Keratinocyte (primary cell): Measurements from ENCODE around the gene CBX8. TPM values are rescaled to one million over a fixed set of nuclear protein-coding genes. Genes with fewer than 3 reads are reported as not detected.

Experiments
- DNase-seq: peaks from one replicate; pipeline ENCODE4 v3.0.0-alpha.2; 2011; ENCODE audit warnings: low read depth, missing footprints, low spot score
- FAIRE-seq: peaks from 2 replicates; lab custom pipeline; 2011; peaks lifted over from hg19 to GRCh38; lab: Jason Lieb, UNC
- H2AFZ ChIP-seq: 2 replicates; pipeline ENCODE4 v1.6.0; 2012; ENCODE audit warnings: low read length, control low read depth, inconsistent platforms; ENCODE audit not compliant: control insufficient read depth
- H3K27ac ChIP-seq: 2 replicates; pipeline ENCODE4 v1.5.1; 2011; ENCODE audit warnings: low read length; ENCODE audit not compliant: control insufficient read depth, insufficient read depth
- H3K27me3 ChIP-seq: 3 replicates; pipeline ENCODE4 v1.6.0; 2011; ENCODE audit warnings: low read length; ENCODE audit not compliant: control insufficient read depth, insufficient read depth; ENCODE audit errors: extremely low read depth
- H3K36me3 ChIP-seq, 2 experiments: 2 replicates in 1 of 2; 3 replicates in 1 of 2; pipeline ENCODE4 v1.5.1; 2011; ENCODE audit warnings: low read length in 2 of 2, mild to moderate bottlenecking in 1 of 2; ENCODE audit not compliant: control insufficient read depth in 2 of 2, insufficient read depth in 2 of 2; ENCODE audit errors: extremely low read depth in 1 of 2
- H3K4me1 ChIP-seq: 3 replicates; pipeline ENCODE4 v1.5.1; 2011; ENCODE audit warnings: low read length; ENCODE audit not compliant: control insufficient read depth, insufficient read depth; ENCODE audit errors: extremely low read depth
- H3K4me2 ChIP-seq: 3 replicates; pipeline ENCODE4 v1.6.0; 2011; ENCODE audit warnings: low read depth, low read length; ENCODE audit not compliant: control insufficient read depth, insufficient read depth; ENCODE audit errors: extremely low read depth
- H3K4me3 ChIP-seq, 3 experiments: fragments of 200-600 bp in 1 of 3; sonication (generic) in 1 of 3; 2 replicates in 2 of 3; 3 replicates in 1 of 3; pipeline ENCODE4 v1.5.1; 2011 to 2016; ENCODE audit warnings: low read length in 3 of 3, mild to moderate bottlenecking in 3 of 3, control low read depth in 2 of 3, inconsistent platforms in 1 of 3, low read depth in 1 of 3, mixed read lengths in 1 of 3, mixed run types in 1 of 3, moderate library complexity in 1 of 3; ENCODE audit not compliant: control insufficient read depth in 2 of 3, insufficient read depth in 2 of 3; ENCODE audit errors: extremely low read depth in 1 of 3
- H3K79me2 ChIP-seq: 2 replicates; pipeline ENCODE4 v1.6.0; 2012; ENCODE audit warnings: low read length; ENCODE audit not compliant: control insufficient read depth, insufficient read depth
- H3K9ac ChIP-seq: 3 replicates; pipeline ENCODE4 v1.6.0; 2011; ENCODE audit warnings: low read length; ENCODE audit not compliant: control insufficient read depth, insufficient read depth; ENCODE audit errors: extremely low read depth
- H3K9me1 ChIP-seq: 3 replicates; pipeline ENCODE4 v1.6.0; 2011; ENCODE audit warnings: low read length; ENCODE audit not compliant: control insufficient read depth, insufficient read depth; ENCODE audit errors: extremely low read depth
- H3K9me3 ChIP-seq: 2 replicates; pipeline ENCODE4 v1.5.1; 2012; ENCODE audit warnings: low read depth, low read length; ENCODE audit not compliant: control insufficient read depth
- H4K20me1 ChIP-seq: 3 replicates; pipeline ENCODE4 v1.6.0; 2011; ENCODE audit warnings: low read length; ENCODE audit not compliant: control insufficient read depth, insufficient read depth; ENCODE audit errors: extremely low read depth
- EZH2 ChIP-seq: IDR thresholded peaks from one replicate; pipeline ENCODE4 v1.6.1; 2012; ENCODE audit warnings: inconsistent platforms, mild to moderate bottlenecking, low read length, moderate library complexity
- dilution Hi-C: fragments of 300-500 bp; cut with MboI; formaldehyde crosslinking; loops from one replicate; pipeline ENCODE4 v1.7.0; 2020; ENCODE audit warnings: low sequenced_read_pairs; ENCODE audit not compliant: extremely low pct_ligation_motif_present
- polyA plus RNA-seq, 5 experiments: library from polyadenylated mRNA; depleted of rRNA in 3 of 5; stranded (reverse) in 3 of 5; stranded (forward) in 1 of 5; unstranded in 1 of 5; fragments of >200 nt; gene quantifications; 1 replicate in 1 of 5; 2 replicates in 3 of 5; 3 replicates in 1 of 5; pipeline versions ENCODE4 v1.2.1 to v1.2.3, GENCODE V29; 2011 to 2012; ENCODE audit warnings: missing spikeins in 2 of 5, low read depth in 1 of 5, low replicate concordance in 1 of 5
- TF ChIP-seq, protein P1 (sequence below), 3 experiments: IDR thresholded peaks in 1 of 3; conservative IDR thresholded peaks in 1 of 3; optimal IDR thresholded peaks in 1 of 3; 2 replicates in 2 of 3; 3 replicates in 1 of 3; pipeline versions ENCODE3 to v1.5.1; 2011; ENCODE audit warnings: low read length in 3 of 3, mild to moderate bottlenecking in 3 of 3, moderate library complexity in 2 of 3, control low read depth in 1 of 3, inconsistent platforms in 1 of 3; ENCODE audit not compliant: insufficient read depth in 2 of 3; ENCODE audit errors: extremely low read depth in 1 of 3

Gene CBX8
- polyA plus RNA-seq, 1 donor (not counting 4 experiments of a cell fraction or from before 2014, with no cell fraction given): 0.49 TPM

- dilution Hi-C loops: no loop called here
- TF ChIP-seq EZH2: peak; percentile 89
- TF ChIP-seq, protein P1, sequence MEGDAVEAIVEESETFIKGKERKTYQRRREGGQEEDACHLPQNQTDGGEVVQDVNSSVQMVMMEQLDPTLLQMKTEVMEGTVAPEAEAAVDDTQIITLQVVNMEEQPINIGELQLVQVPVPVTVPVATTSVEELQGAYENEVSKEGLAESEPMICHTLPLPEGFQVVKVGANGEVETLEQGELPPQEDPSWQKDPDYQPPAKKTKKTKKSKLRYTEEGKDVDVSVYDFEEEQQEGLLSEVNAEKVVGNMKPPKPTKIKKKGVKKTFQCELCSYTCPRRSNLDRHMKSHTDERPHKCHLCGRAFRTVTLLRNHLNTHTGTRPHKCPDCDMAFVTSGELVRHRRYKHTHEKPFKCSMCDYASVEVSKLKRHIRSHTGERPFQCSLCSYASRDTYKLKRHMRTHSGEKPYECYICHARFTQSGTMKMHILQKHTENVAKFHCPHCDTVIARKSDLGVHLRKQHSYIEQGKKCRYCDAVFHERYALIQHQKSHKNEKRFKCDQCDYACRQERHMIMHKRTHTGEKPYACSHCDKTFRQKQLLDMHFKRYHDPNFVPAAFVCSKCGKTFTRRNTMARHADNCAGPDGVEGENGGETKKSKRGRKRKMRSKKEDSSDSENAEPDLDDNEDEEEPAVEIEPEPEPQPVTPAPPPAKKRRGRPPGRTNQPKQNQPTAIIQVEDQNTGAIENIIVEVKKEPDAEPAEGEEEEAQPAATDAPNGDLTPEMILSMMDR (optimal IDR thresholded peaks at IDR 0.05 in 1 of 3, IDR thresholded peaks at IDR 0.05 in 1 of 3, conservative IDR thresholded peaks at IDR 0.05 in 1 of 3; ENCODE audit: extremely low read depth in 1 of 3, insufficient read depth in 2 of 3, low read length in 3 of 3): no peak
- peaks cover 61% of the 10 kb centered on the region for H3K27me3 ChIP-seq
- peaks cover 20% of the 10 kb centered on the region for H3K4me1 ChIP-seq
- no peaks in the 10 kb centered on the region for H3K79me2 ChIP-seq
- no peak overlapping the region for H3K4me3 ChIP-seq
- no peak overlapping the region for H2AFZ ChIP-seq
- no peaks in the 10 kb centered on the region for H3K9me1 ChIP-seq
- H3K9ac ChIP-seq: no peak overlapping the region
- H3K36me3 ChIP-seq: peaks cover 6 to 8% of the 10 kb centered on the region in 2 experiments
- no peak overlapping the region for H3K27ac ChIP-seq
- no peaks in the 10 kb centered on the region for H4K20me1 ChIP-seq
- peak overlapping the region; percentile 37 for H3K4me2 ChIP-seq
- DNase-seq (no peak), FAIRE-seq (no peak)
- no peaks in the 10 kb centered on the region for H3K9me3 ChIP-seq
Measured at GRCh38 chr17:79791735-79792161, 5.1 kb downstream of the CBX8 start.

DNA sequence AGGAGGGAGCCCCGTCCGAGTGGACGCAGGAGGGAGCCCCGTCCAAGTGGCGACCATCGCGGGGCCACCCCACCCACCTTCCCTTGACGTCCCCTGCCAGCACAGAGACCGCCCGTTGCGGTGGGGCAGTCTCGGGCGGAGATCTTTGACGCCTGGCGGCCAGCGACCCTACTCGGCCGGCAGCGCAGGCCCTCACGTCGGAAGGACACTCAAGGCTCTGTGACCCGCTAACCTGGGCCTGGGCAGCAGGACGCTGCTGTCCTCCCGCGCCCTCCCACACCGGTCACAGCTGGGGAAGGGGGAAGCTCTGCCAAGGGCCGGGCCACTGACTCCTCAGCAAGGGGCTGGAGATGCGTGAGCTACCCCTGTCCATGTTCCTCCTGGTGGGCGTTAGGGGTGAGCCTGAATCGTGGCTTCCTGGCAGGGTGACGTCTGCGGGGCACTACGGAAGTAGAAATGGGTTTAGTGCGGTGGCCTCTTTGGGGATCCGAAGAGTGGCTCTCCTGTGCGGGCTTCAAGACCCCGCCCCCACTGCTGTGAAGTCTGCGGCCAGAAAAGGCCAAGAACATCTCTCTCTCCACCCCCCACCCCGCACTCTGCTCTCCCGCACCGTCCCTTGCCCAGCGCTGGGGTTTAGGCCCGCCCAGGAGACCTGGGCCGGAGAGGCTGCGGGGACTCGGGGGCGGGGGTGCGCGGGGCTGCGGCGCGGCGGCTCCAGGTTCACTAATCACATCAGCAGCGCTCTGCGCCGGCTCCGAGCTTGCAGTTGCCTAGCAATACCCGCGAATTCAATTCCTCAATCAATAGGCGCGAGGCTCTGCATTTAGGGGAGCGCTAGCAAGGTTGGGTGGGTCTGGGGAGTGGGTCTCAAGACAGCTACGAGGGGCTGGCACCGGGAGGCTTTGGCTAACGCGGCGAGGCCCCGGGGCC is 5.8 kb downstream of the CBX8 start:
- TF ChIP-seq EZH2: peak; percentile 92
- TF ChIP-seq, protein P1 (optimal IDR thresholded peaks at IDR 0.05 in 1 of 3, IDR thresholded peaks at IDR 0.05 in 1 of 3, conservative IDR thresholded peaks at IDR 0.05 in 1 of 3; ENCODE audit: extremely low read depth in 1 of 3, insufficient read depth in 2 of 3, low read length in 3 of 3): no peak
- Histone ChIP-seq H3K4me2 (no peak overlapping the region), H3K36me3 (peaks cover 6 to 8% of the 10 kb centered on the region in 2 experiments), H3K9me3 (no peaks in the 10 kb centered on the region), H3K79me2 (no peaks in the 10 kb centered on the region), H3K27me3 (peaks cover 64% of the 10 kb centered on the region), H3K4me3 (no peak overlapping the region), H3K9ac (no peak overlapping the region), H3K9me1 (no peaks in the 10 kb centered on the region), H4K20me1 (no peaks in the 10 kb centered on the region), H2AFZ (no peak overlapping the region), H3K4me1 (peaks cover 16% of the 10 kb centered on the region), H3K27ac (no peak overlapping the region)
- FAIRE-seq (no peak), DNase-seq (no peak)
- dilution Hi-C loops: no loop called here
